ENCODE results near the gene CFAP45. TPM values are rescaled to one million over a fixed set of nuclear protein-coding genes. Genes with fewer than 3 reads are reported as not detected.

The CFAP45 gene
- total RNA-seq, 2 experiments from 2014 or later, result 0.63 TPM; not detected in 1

- H3K4me3 ChIP-seq (ENCODE audit: low read depth, low read length, poor library complexity, severe bottlenecking), result no peak overlapping the region
- no peaks in the 10 kb centered on the region for H3K9me2 ChIP-seq (ENCODE audit: insufficient read depth, low read length)
- H2AFZ ChIP-seq (ENCODE audit: low read length), result no peak overlapping the region
- no peak for DNase-seq (ENCODE audit: low spot score)
- intact Hi-C loops (cut with micrococcal nuclease; ENCODE audit: unreplicated experiment), result no loop called here
- no peak overlapping the region for H3K27ac ChIP-seq (ENCODE audit: low read depth, low read length, poor library complexity, severe bottlenecking)
- no peaks in the 10 kb centered on the region for H3K4me1 ChIP-seq (ENCODE audit: insufficient read depth, low read length, poor library complexity, severe bottlenecking)
- H4K20me1 ChIP-seq (ENCODE audit: insufficient read depth, low read length), result no peaks in the 10 kb centered on the region
- TF ChIP-seq EZH2phosphoT487 (IDR thresholded peaks at IDR 0.05; ENCODE audit: borderline replicate concordance, low read depth, low read length) (no peak), CTCF (conservative IDR thresholded peaks at IDR 0.05; ENCODE audit: low read length) (no peak)
- ChIA-PET POLR2A (interaction anchor here (1.7 kb wide), 1 partner anchor 9 kb away, joined by 13 read pairs; no protein-coding TSS in a partner anchor), CTCF (ENCODE audit: unreplicated experiment) (no interaction called here)
- no peak overlapping the region for H3K4me2 ChIP-seq (ENCODE audit: low read length)
- no TSS peak for BruUV-seq (replicated peaks)
- H3K36me3 ChIP-seq (ENCODE audit: insufficient read depth, low read length), result no peaks in the 10 kb centered on the region
- H3K9me3 ChIP-seq (ENCODE audit: low read length), result no peaks in the 10 kb centered on the region
- no peaks in the 10 kb centered on the region for H3K79me2 ChIP-seq (ENCODE audit: insufficient read depth, low read depth, low read length)
These were observed 19.5 kb downstream of the CFAP45 start for GRCh38 chr1:159880430-159880829.

- CTCF ChIA-PET (ENCODE audit: unreplicated experiment), result no interaction called here
- Histone ChIP-seq H3K79me2 (ENCODE audit: insufficient read depth, low read depth, low read length) (no peaks in the 10 kb centered on the region), H3K36me3 (ENCODE audit: insufficient read depth, low read length) (no peaks in the 10 kb centered on the region), H3K9me3 (ENCODE audit: low read length) (no peaks in the 10 kb centered on the region), H3K27ac (ENCODE audit: low read depth, low read length, poor library complexity, severe bottlenecking) (no peak overlapping the region), H3K4me3 (ENCODE audit: low read depth, low read length, poor library complexity, severe bottlenecking) (no peak overlapping the region), H3K4me1 (ENCODE audit: insufficient read depth, low read length, poor library complexity, severe bottlenecking) (no peaks in the 10 kb centered on the region), H4K20me1 (ENCODE audit: insufficient read depth, low read length) (no peaks in the 10 kb centered on the region), H2AFZ (ENCODE audit: low read length) (no peak overlapping the region), H3K4me2 (ENCODE audit: low read length) (no peak overlapping the region), H3K9me2 (ENCODE audit: insufficient read depth, low read length) (no peaks in the 10 kb centered on the region)
- DNase-seq (ENCODE audit: low spot score), result no peak
- no TSS peak for BruUV-seq (replicated peaks)
- intact Hi-C loops (cut with micrococcal nuclease; ENCODE audit: unreplicated experiment), result no loop called here
- TF ChIP-seq EZH2phosphoT487 (IDR thresholded peaks at IDR 0.05; ENCODE audit: borderline replicate concordance, low read depth, low read length) (no peak), CTCF (conservative IDR thresholded peaks at IDR 0.05; ENCODE audit: low read length) (no peak)
- POLR2A ChIA-PET, result interaction anchor here (1.7 kb wide), 1 partner anchor 9 kb away, joined by 13 read pairs; no protein-coding TSS in a partner anchor
These were observed 20.0 kb downstream of the CFAP45 start for GRCh38 chr1:159879977-159880376.

GRCh38 chr1:159879136-159879535 lies 20.8 kb downstream of the CFAP45 start:
- H3K79me2 ChIP-seq (ENCODE audit: insufficient read depth, low read depth, low read length), result no peaks in the 10 kb centered on the region
- intact Hi-C loops (cut with micrococcal nuclease; ENCODE audit: unreplicated experiment), result no loop called here
- H3K4me1 ChIP-seq (ENCODE audit: insufficient read depth, low read length, poor library complexity, severe bottlenecking), result no peaks in the 10 kb centered on the region
- TF ChIP-seq EZH2phosphoT487 (IDR thresholded peaks at IDR 0.05; ENCODE audit: borderline replicate concordance, low read depth, low read length) (no peak), CTCF (conservative IDR thresholded peaks at IDR 0.05; ENCODE audit: low read length) (no peak)
- H3K9me2 ChIP-seq (ENCODE audit: insufficient read depth, low read length), result no peaks in the 10 kb centered on the region
- DNase-seq (ENCODE audit: low spot score), result no peak
- H3K9me3 ChIP-seq (ENCODE audit: low read length), result no peaks in the 10 kb centered on the region
- H4K20me1 ChIP-seq (ENCODE audit: insufficient read depth, low read length), result no peaks in the 10 kb centered on the region
- POLR2A ChIA-PET, result no interaction called here
- H3K36me3 ChIP-seq (ENCODE audit: insufficient read depth, low read length), result no peaks in the 10 kb centered on the region
- no TSS peak for BruUV-seq (replicated peaks)
- H3K4me2 ChIP-seq (ENCODE audit: low read length), result no peak overlapping the region
- CTCF ChIA-PET (ENCODE audit: unreplicated experiment), result no interaction called here
- H3K4me3 ChIP-seq (ENCODE audit: low read depth, low read length, poor library complexity, severe bottlenecking), result no peak overlapping the region
- H2AFZ ChIP-seq (ENCODE audit: low read length), result no peak overlapping the region
- H3K27ac ChIP-seq (ENCODE audit: low read depth, low read length, poor library complexity, severe bottlenecking), result no peak overlapping the region

Data from OCI-LY7 (cell line).